ENCODE results near the gene GALM.
"Not testable (repeated sequence)": the region's sequence is repeated elsewhere in the genome, so short reads cannot be mapped to it uniquely, and the experiment has no call there.

Gene GALM

GRCh38 chr2:38636069-38636468 is 29.8 kb upstream of the GALM start:
- Histone ChIP-seq H3K9me3 (ENCODE audit: control insufficient read depth, insufficient read depth, low read length) (no peaks in the 10 kb centered on the region), H3K36me3 (ENCODE audit: insufficient read depth, low read length) (no peaks in the 10 kb centered on the region), H3K4me1 (ENCODE audit: insufficient read depth, low read length) (no peaks in the 10 kb centered on the region), H3K9ac (ENCODE audit: low read depth, low read length) (no peak overlapping the region)

- H3K9me3 ChIP-seq (ENCODE audit: control insufficient read depth, insufficient read depth, low read length); H3K36me3 ChIP-seq (ENCODE audit: insufficient read depth, low read length); H3K4me1 ChIP-seq (ENCODE audit: insufficient read depth, low read length); H3K9ac ChIP-seq (ENCODE audit: low read depth, low read length): not testable (repeated sequence)
Measured at GRCh38 chr2:38642373-38643017, 23.4 kb upstream of the GALM start.

DNA sequence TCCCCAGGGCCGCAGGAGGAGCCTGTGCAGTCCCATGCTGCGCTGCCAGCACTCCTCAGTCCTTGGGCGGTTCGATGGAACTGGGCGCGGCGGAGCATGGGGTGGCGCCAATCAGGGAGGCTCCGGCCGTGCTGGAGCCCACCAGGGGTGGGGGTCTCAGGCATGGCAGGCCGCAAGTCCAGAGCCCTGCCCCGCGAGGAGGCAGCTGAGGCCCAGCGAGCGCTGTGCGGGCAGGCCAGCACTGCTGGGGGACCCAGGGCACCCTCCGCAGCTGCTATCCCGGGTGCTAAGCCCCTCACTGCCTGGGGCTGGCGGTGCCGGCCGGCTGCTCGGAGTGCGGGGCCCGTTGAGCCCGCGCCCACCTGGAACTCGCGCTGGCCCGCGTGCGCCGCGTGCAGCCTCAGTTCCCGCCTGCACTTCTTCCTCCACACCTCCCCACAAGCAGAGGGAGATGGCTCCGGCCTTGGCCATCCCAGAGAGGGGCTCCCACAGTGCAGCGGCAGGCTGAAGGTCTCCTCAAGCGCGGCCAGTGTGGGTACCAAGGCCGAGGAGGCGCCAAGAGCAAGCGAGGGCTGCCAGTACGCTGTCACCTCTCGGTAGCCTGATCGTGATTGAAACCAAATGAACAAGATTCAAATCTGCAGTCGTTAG is 22.8 kb upstream of the GALM start:
- H3K9me3 ChIP-seq (ENCODE audit: control insufficient read depth, insufficient read depth, low read length): peaks cover 5% of the 10 kb centered on the region
- no peak overlapping the region for H3K9ac ChIP-seq (ENCODE audit: low read depth, low read length)
- no peaks in the 10 kb centered on the region for H3K4me1 ChIP-seq (ENCODE audit: insufficient read depth, low read length)
- no peaks in the 10 kb centered on the region for H3K36me3 ChIP-seq (ENCODE audit: insufficient read depth, low read length)

DNA sequence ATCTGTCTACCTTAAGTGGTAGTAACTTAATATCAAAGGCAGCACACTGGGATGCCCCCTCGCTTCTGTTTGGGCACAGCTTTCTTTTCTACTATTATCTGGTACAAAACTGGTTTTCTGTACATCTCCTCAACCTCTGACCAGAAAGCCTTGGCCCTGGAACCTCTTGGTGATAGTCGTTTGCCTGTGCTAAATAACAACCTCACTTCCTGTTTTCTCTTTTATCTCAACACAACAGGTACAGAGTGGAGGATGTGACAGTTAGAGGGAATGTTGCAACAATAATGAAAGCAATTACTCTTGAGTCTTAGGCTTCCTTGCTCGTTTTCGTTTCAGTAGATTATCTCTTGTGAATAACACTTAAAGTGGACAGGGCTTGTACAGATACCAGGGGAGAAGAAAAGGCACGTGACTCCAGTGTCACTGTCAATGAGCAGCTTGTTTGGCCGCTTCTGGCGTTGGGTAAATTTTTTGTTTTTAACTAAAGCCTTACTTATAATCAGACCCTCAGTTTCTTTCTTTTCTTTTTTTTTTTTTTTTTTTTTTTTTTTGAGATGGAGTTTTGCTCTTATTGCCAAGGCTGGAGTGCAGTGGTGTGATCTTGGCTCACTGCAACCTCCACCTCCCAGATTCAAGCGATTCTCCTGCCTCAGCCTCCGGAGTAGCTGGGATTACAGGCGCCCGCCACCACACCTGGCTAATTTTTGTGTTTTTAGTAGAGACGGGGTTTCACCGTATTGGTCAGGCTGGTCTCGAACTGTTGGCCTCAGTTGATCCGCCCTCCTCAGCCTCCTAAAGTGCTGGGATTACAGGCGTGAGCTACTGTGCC is 22.0 kb upstream of the GALM start:
- H3K9me3 ChIP-seq (ENCODE audit: control insufficient read depth, insufficient read depth, low read length); H3K9ac ChIP-seq (ENCODE audit: low read depth, low read length); H3K36me3 ChIP-seq (ENCODE audit: insufficient read depth, low read length); H3K4me1 ChIP-seq (ENCODE audit: insufficient read depth, low read length): not testable (repeated sequence)

- Histone ChIP-seq H3K36me3 (ENCODE audit: insufficient read depth, low read length) (no peaks in the 10 kb centered on the region), H3K9me3 (ENCODE audit: control insufficient read depth, insufficient read depth, low read length) (peaks cover 5% of the 10 kb centered on the region), H3K4me1 (ENCODE audit: insufficient read depth, low read length) (no peaks in the 10 kb centered on the region), H3K9ac (ENCODE audit: low read depth, low read length) (no peak overlapping the region)
Measured at GRCh38 chr2:38648107-38648761, 17.7 kb upstream of the GALM start.

DNA sequence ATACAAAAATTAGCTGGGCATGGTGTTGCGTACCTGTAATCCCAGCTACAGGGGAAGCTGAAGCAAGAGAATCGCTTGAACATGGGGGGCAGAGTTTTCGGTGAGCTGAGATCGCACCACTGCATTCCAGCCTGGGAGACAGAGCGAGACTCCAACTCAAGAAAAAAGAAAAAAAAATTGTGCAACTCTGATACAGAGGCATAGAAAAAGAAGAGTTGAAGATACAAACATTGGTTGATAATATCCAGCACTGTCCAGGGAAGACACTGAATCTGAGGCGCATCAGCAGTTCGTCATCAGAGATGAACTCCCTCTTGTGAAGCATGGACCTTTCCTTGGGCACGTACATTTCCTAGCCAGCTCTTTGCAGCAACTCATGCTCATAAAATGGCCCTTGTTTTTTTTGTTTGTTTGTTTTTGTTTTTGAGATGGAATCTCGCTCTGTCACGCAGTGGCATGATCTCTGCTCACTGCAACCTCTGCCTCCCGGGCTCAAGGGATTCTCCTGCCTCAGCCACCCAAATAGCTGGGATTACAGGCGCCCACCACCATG is 16.7 kb upstream of the GALM start:
- H3K9ac ChIP-seq (ENCODE audit: low read depth, low read length): no peak overlapping the region
- H3K4me1 ChIP-seq (ENCODE audit: insufficient read depth, low read length): no peaks in the 10 kb centered on the region; the same call in 1 of the 2 replicates
- no peaks in the 10 kb centered on the region for H3K36me3 ChIP-seq (ENCODE audit: insufficient read depth, low read length)
- no peaks in the 10 kb centered on the region; the same call in 1 of the 2 replicates for H3K9me3 ChIP-seq (ENCODE audit: control insufficient read depth, insufficient read depth, low read length)

DNA sequence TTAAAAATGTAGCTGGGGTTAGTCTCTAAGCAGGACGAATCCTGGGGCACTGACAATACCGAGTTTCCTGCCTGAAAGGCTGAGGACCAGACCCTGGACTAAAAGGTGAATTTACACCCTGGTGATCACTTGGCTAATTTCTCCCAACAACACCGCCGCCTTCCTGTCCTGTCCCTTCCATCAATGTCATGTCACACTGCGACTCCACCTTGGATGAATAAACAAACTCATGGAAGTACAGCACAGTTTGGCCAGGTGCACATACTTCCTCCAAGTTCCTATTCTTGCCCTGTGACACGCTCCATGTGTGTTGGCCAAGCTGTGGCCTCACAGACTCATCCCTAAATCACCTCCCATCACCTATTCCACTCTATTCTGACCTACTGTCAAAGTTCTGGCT is 15.9 kb upstream of the GALM start:
- H3K36me3 ChIP-seq (ENCODE audit: insufficient read depth, low read length): no peaks in the 10 kb centered on the region
- no peak overlapping the region for H3K9ac ChIP-seq (ENCODE audit: low read depth, low read length)

DNA sequence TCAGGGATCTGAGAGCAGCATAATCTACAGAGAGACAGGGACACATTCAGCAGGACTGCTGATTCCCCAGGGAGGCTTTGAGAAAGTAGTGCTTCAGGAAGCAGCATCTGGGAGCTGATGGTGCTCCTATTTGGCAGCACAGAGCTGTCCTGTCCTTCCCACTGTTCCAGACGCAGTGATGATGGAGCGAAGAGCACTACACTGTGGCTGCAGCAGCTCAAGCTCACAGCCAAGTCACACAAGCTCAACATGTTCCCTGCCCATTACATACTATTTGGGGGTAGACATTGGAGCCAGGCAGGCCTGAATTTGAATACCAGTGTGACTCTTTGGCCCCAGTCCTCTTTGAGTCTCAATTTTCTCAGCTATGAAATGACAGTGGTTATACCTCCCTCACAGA is 15.2 kb upstream of the GALM start:
- Histone ChIP-seq H3K9ac (ENCODE audit: low read depth, low read length) (no peak overlapping the region), H3K4me1 (ENCODE audit: insufficient read depth, low read length) (no peaks in the 10 kb centered on the region; the same call in 1 of the 2 replicates), H3K36me3 (ENCODE audit: insufficient read depth, low read length) (no peaks in the 10 kb centered on the region), H3K9me3 (ENCODE audit: control insufficient read depth, insufficient read depth, low read length) (no peaks in the 10 kb centered on the region)

More for the DNA sequence above, 15.9 kb upstream of the GALM start:
- Histone ChIP-seq H3K9me3 (ENCODE audit: control insufficient read depth, insufficient read depth, low read length) (no peaks in the 10 kb centered on the region), H3K4me1 (ENCODE audit: insufficient read depth, low read length) (no peaks in the 10 kb centered on the region; the same call in 1 of the 2 replicates)

GRCh38 chr2:38652431-38653273 is 13.3 kb upstream of the GALM start:
- no peaks in the 10 kb centered on the region for H3K36me3 ChIP-seq (ENCODE audit: insufficient read depth, low read length)
- H3K4me1 ChIP-seq (ENCODE audit: insufficient read depth, low read length): no peaks in the 10 kb centered on the region; the same call in 1 of the 2 replicates
- H3K9me3 ChIP-seq (ENCODE audit: control insufficient read depth, insufficient read depth, low read length): no peaks in the 10 kb centered on the region
- no peak overlapping the region for H3K9ac ChIP-seq (ENCODE audit: low read depth, low read length)

DNA sequence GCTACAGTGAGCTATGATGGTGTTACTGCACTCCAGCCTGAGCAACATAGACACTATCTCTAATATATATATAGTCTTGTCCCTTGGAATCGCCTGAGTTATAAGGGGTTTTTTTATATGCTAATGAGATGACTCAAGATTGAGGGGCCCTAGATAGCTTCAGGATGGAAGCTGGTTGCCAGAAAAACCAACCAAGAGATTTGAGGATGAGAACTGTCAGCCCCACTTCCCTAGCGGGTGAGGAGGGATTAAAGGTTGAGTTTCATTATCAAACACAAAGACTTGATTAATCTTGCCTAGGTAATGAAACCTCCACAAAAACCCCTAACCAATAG is 12.6 kb upstream of the GALM start:
- H3K9ac ChIP-seq (ENCODE audit: low read depth, low read length): no peak overlapping the region
- no peaks in the 10 kb centered on the region for H3K9me3 ChIP-seq (ENCODE audit: control insufficient read depth, insufficient read depth, low read length)
- no peaks in the 10 kb centered on the region for H3K36me3 ChIP-seq (ENCODE audit: insufficient read depth, low read length)
- no peaks in the 10 kb centered on the region; the same call in 1 of the 2 replicates for H3K4me1 ChIP-seq (ENCODE audit: insufficient read depth, low read length)

- Histone ChIP-seq H3K4me1 (ENCODE audit: insufficient read depth, low read length) (no peaks in the 10 kb centered on the region; the same call in 1 of the 2 replicates), H3K9ac (ENCODE audit: low read depth, low read length) (no peak overlapping the region)
Measured at GRCh38 chr2:38653715-38654527, 12.0 kb upstream of the GALM start.

GRCh38 chr2:38654528-38655381 is 11.2 kb upstream of the GALM start:
- Histone ChIP-seq H3K4me1 (ENCODE audit: insufficient read depth, low read length) (no peaks in the 10 kb centered on the region; the same call in 1 of the 2 replicates), H3K9ac (ENCODE audit: low read depth, low read length) (no peak overlapping the region), H3K9me3 (ENCODE audit: control insufficient read depth, insufficient read depth, low read length) (no peaks in the 10 kb centered on the region), H3K36me3 (ENCODE audit: insufficient read depth, low read length) (no peaks in the 10 kb centered on the region)

More at GRCh38 chr2:38653715-38654527, 12.0 kb upstream of the GALM start:
- Histone ChIP-seq H3K36me3 (ENCODE audit: insufficient read depth, low read length) (no peaks in the 10 kb centered on the region), H3K9me3 (ENCODE audit: control insufficient read depth, insufficient read depth, low read length) (no peaks in the 10 kb centered on the region)
